MCF 10A (cell line): Measurements from ENCODE around the gene LMF1. TPM values are rescaled to one million over a fixed set of nuclear protein-coding genes. Genes with fewer than 3 reads are reported as not detected.
"Not testable (repeated sequence)": the region's sequence is repeated elsewhere in the genome, so short reads cannot be mapped to it uniquely, and the experiment has no call there.

Source experiments
- BruUV-seq: library from RNA; stranded (reverse); fragments of 400-500 nt; replicated peaks from 2 replicates; lab custom pipeline; 2021; lab: Mats Ljungman, UMichigan
- CTCF ChIA-PET: fragments of 300-600 bp; sonication (Branson Sonifier 250); formaldehyde crosslinking; extraction: SDS; loops from one replicate; lab custom pipeline; 2021; ENCODE audit warnings: antibody characterized with exemption, inconsistent platforms; lab: Yijun Ruan, JAX
- POLR2A ChIA-PET: fragments of 300-600, 350-650 bp; sonication (Branson Sonifier 250); formaldehyde crosslinking; extraction: SDS; loops from one replicate; lab custom pipeline; 2020; ENCODE audit warnings: antibody characterized with exemption, inconsistent platforms; lab: Yijun Ruan, JAX
- DNase-seq: peaks from one replicate; pipeline ENCODE4 v3.0.0-alpha.2; 2018; ENCODE audit not compliant: unreplicated experiment
- H3K27ac Mint-ChIP-seq: one replicate; pipeline ENCODE4 v1.8.0; 2022; ENCODE audit warnings: mild to moderate bottlenecking, low read depth, mixed read lengths; ENCODE audit not compliant: unreplicated experiment
- H3K27me3 Mint-ChIP-seq: one replicate; pipeline ENCODE4 v1.8.0; 2022; ENCODE audit warnings: mixed read lengths; ENCODE audit not compliant: insufficient read depth, unreplicated experiment
- H3K36me3 Mint-ChIP-seq: one replicate; pipeline ENCODE4 v1.8.0; 2022; ENCODE audit warnings: mild to moderate bottlenecking, moderate library complexity, mixed read lengths; ENCODE audit not compliant: insufficient read depth, unreplicated experiment
- H3K4me1 Mint-ChIP-seq: one replicate; pipeline ENCODE4 v1.8.0; 2022; ENCODE audit warnings: mixed read lengths; ENCODE audit not compliant: insufficient read depth, unreplicated experiment
- H3K4me3 Mint-ChIP-seq: one replicate; pipeline ENCODE4 v1.8.0; 2022; ENCODE audit warnings: mild to moderate bottlenecking, moderate library complexity, mixed read lengths; ENCODE audit not compliant: unreplicated experiment
- H3K9me3 Mint-ChIP-seq: one replicate; pipeline ENCODE4 v1.8.0; 2022; ENCODE audit warnings: mixed read lengths; ENCODE audit not compliant: unreplicated experiment
- intact Hi-C: fragments of 100-400 bp; cut with micrococcal nuclease; formaldehyde crosslinking; loops from 2 replicates; pipeline ENCODE4 v1.14.1; 2022
- total RNA-seq: library from RNA; stranded (reverse); gene quantifications from 2 replicates; pipeline ENCODE4 v1.2.3, GENCODE V29; 2022
- TF ChIP-seq, protein P1 (sequence below): fragments of 200-600 bp; IDR thresholded peaks from one replicate; pipeline ENCODE4 v1.8.0; 2022; ENCODE audit warnings: antibody characterized with exemption, mild to moderate bottlenecking; ENCODE audit not compliant: unreplicated experiment

The LMF1 gene
- total RNA-seq, 1 experiment from 2014 or later, result 9.9 TPM

DNA sequence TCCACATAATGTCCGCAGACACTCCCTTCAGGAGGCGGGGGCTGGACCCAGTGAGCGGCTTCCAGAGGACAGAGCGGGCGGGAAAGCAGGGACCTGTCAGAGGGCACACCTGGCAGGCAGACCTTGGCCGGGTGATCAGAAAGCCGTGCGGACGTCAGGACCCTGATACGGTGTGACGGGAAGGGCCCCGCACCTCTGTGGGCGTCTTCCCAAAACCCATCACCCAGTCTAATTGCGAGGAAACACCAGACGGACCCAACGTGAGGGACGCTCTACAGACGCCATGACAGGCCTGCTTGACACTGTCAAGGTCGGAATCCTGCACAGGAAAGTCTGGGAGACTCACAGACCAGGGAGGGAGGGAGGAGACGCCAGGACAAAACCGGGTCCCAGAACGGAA, 8.4 kb downstream of the LMF1 start:
- Mint-ChIP-seq H3K27ac (no peak overlapping the region), H3K4me1 (no peaks in the 10 kb centered on the region), H3K36me3 (peaks cover 6% of the 10 kb centered on the region), H3K9me3 (peaks cover 20% of the 10 kb centered on the region), H3K27me3 (no peaks in the 10 kb centered on the region), H3K4me3 (no peak overlapping the region)
- ChIA-PET POLR2A (no interaction called here), CTCF (no interaction called here)
- no peak for DNase-seq
- TF ChIP-seq, protein P1, sequence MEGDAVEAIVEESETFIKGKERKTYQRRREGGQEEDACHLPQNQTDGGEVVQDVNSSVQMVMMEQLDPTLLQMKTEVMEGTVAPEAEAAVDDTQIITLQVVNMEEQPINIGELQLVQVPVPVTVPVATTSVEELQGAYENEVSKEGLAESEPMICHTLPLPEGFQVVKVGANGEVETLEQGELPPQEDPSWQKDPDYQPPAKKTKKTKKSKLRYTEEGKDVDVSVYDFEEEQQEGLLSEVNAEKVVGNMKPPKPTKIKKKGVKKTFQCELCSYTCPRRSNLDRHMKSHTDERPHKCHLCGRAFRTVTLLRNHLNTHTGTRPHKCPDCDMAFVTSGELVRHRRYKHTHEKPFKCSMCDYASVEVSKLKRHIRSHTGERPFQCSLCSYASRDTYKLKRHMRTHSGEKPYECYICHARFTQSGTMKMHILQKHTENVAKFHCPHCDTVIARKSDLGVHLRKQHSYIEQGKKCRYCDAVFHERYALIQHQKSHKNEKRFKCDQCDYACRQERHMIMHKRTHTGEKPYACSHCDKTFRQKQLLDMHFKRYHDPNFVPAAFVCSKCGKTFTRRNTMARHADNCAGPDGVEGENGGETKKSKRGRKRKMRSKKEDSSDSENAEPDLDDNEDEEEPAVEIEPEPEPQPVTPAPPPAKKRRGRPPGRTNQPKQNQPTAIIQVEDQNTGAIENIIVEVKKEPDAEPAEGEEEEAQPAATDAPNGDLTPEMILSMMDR, result no peak
- intact Hi-C loops, result no loop called here
- BruUV-seq, result no TSS peak

GRCh38 chr16:959232-960040, 11.3 kb downstream of the LMF1 start:
- Mint-ChIP-seq H3K4me3 (no peak overlapping the region), H3K36me3 (no peaks in the 10 kb centered on the region), H3K4me1 (no peaks in the 10 kb centered on the region), H3K9me3 (peaks cover 8% of the 10 kb centered on the region), H3K27ac (no peak overlapping the region), H3K27me3 (no peaks in the 10 kb centered on the region)
- TF ChIP-seq, protein P1, result no peak
- no peak for DNase-seq
- POLR2A ChIA-PET, result no interaction called here
- intact Hi-C loops, result no loop called here
- no TSS peak for BruUV-seq
- CTCF ChIA-PET, result no interaction called here

- DNase-seq, H3K36me3 Mint-ChIP-seq, H3K4me3 Mint-ChIP-seq, H3K27me3 Mint-ChIP-seq, BruUV-seq, H3K9me3 Mint-ChIP-seq, POLR2A ChIA-PET, H3K27ac Mint-ChIP-seq, H3K4me1 Mint-ChIP-seq, intact Hi-C loops: not testable (repeated sequence)
- CTCF ChIA-PET, result interaction anchor here (0.6 kb wide), 1 partner anchor 99 kb away, joined by 3 read pairs; no protein-coding TSS in a partner anchor
Observed at GRCh38 chr16:955766-956165, 15.0 kb downstream of the LMF1 start.

DNA sequence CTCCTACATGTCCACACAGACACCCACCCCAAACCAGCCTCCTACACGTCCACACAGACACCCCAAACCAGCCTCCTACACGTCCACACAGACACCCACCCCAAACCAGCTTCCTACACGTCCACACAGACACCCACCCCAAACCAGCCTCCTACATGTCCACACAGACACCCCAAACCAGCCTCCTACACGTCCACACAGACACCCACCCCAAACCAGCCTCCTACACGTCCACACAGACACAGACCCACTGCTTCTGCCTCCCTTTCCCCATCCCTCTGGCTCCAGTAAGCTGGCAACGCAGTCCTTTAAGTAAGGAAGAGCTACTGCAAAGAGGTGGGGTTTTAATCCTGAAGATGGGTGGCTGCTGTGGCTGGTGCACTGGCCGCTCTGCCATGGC, 17.0 kb downstream of the LMF1 start:
- not testable (repeated sequence) for H3K9me3 Mint-ChIP-seq

DNA sequence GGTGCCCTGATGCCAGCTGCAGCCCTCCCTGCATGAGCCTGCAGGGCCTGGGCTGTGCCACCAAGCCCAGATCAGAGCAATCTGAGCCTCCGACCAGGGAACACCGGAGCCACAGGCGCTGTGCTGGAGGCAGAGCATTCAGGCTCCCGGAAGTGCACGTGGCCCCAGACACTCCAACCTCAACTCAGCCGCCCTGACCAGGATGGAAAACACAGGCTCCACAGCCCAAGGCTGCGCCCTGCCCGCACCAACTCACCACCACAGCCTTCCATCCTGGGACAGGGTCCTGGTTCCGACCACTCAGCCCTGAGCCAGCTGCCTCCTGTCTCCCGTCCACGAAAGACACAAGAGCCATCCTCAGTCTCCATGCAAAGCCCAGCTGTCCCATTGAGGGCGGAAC, 18.5 kb downstream of the LMF1 start:
- Mint-ChIP-seq H3K36me3 (no peaks in the 10 kb centered on the region), H3K9me3 (peaks cover 3% of the 10 kb centered on the region), H3K4me1 (no peaks in the 10 kb centered on the region), H3K4me3 (no peak overlapping the region), H3K27ac (no peak overlapping the region), H3K27me3 (no peaks in the 10 kb centered on the region)
- TF ChIP-seq, protein P1, result no peak
- POLR2A ChIA-PET, result no interaction called here
- intact Hi-C loops, result no loop called here
- no TSS peak for BruUV-seq
- DNase-seq, result no peak
- CTCF ChIA-PET, result interaction anchor here (0.6 kb wide), 1 partner anchor 45 kb away, joined by 3 read pairs; no protein-coding TSS in a partner anchor

More for the DNA sequence above, 17.0 kb downstream of the LMF1 start:
- DNase-seq, H3K36me3 Mint-ChIP-seq, H3K4me3 Mint-ChIP-seq, H3K4me1 Mint-ChIP-seq, POLR2A ChIA-PET, CTCF ChIA-PET, intact Hi-C loops, H3K27me3 Mint-ChIP-seq, BruUV-seq, H3K27ac Mint-ChIP-seq: not testable (repeated sequence)
